ENCODE measurements around the gene FAM174B. TPM values are rescaled to one million over a fixed set of nuclear protein-coding genes. Genes with fewer than 3 reads are reported as not detected.

The FAM174B gene
- total and polyA plus RNA-seq, 4 donors: 2.5 to 4.5 (median 3.8) TPM

- no peaks in the 10 kb centered on the region for H3K4me1 ChIP-seq (ENCODE audit: control insufficient read depth in 4 of 4, insufficient read depth in 4 of 4, low read length in 3 of 4)
- no peaks in the 10 kb centered on the region for H3K9me3 ChIP-seq (ENCODE audit: control insufficient read depth in 4 of 4, low read length in 3 of 4)
- no peaks in the 10 kb centered on the region for H3K36me3 ChIP-seq (ENCODE audit: control insufficient read depth in 4 of 4, insufficient read depth in 3 of 4, low read depth in 1 of 4, low read length in 3 of 4)
- DNase-seq (ENCODE audit: low spot score): no peak
- no peak overlapping the region for H3K27ac ChIP-seq (ENCODE audit: low read depth in 1 of 2, low read length in 2 of 2)
- H3K4me3 ChIP-seq (ENCODE audit: low read depth in 1 of 3, low read length in 3 of 3): no peak overlapping the region
- 78% methylated on average over 19 of the region's 19 CpGs for WGBS
- peaks cover 0 to 3% (median 0%) of the 10 kb centered on the region in 4 donors for H3K27me3 ChIP-seq (ENCODE audit: control insufficient read depth in 4 of 4, insufficient read depth in 4 of 4, low read length in 3 of 4)
- TF ChIP-seq CTCF (IDR thresholded peaks at IDR 0.05; ENCODE audit: low read depth, low read length, missing input control): no peak
- no peak for TF ChIP-seq YY1 (IDR thresholded peaks at IDR 0.05)
- no peak for TF ChIP-seq EGR1 (IDR thresholded peaks at IDR 0.05; ENCODE audit: low read depth in 2 of 2)
- no peak overlapping the region for H3K9ac ChIP-seq (ENCODE audit: low read depth in 1 of 2, low read length in 2 of 2)
Measured at GRCh38 chr15:92595506-92596381, 59.8 kb downstream of the FAM174B start.

- no peak overlapping the region for H3K27ac ChIP-seq (ENCODE audit: low read depth in 1 of 2, low read length in 2 of 2)
Measured at GRCh38 chr15:92591275-92591674, 64.3 kb downstream of the FAM174B start.

GRCh38 chr15:92586966-92587365, 68.6 kb downstream of the FAM174B start:
- Histone ChIP-seq H3K27ac (ENCODE audit: low read depth in 1 of 2, low read length in 2 of 2) (no peak overlapping the region), H3K4me3 (ENCODE audit: low read depth in 1 of 3, low read length in 3 of 3) (no peak overlapping the region), H3K9ac (ENCODE audit: low read depth in 1 of 2, low read length in 2 of 2) (no peak overlapping the region), H3K36me3 (ENCODE audit: control insufficient read depth in 4 of 4, insufficient read depth in 3 of 4, low read depth in 1 of 4, low read length in 3 of 4) (no peaks in the 10 kb centered on the region), H3K27me3 (ENCODE audit: control insufficient read depth in 4 of 4, insufficient read depth in 4 of 4, low read length in 3 of 4) (no peaks in the 10 kb centered on the region), H3K4me1 (ENCODE audit: control insufficient read depth in 4 of 4, insufficient read depth in 4 of 4, low read length in 3 of 4) (no peaks in the 10 kb centered on the region), H3K9me3 (ENCODE audit: control insufficient read depth in 4 of 4, low read length in 3 of 4) (no peaks in the 10 kb centered on the region)
- no peak for TF ChIP-seq NR2F2 (IDR thresholded peaks at IDR 0.05)
- TF ChIP-seq ATF3 (IDR thresholded peaks at IDR 0.05): no peak
- no peak for DNase-seq (ENCODE audit: low spot score)
- WGBS: 85% methylated on average over 6 of the region's 6 CpGs

More at GRCh38 chr15:92591275-92591674, 64.3 kb downstream of the FAM174B start:
- DNase-seq (ENCODE audit: low spot score): no peak
- no peaks in the 10 kb centered on the region for H3K9me3 ChIP-seq (ENCODE audit: control insufficient read depth in 4 of 4, low read length in 3 of 4)
- H3K36me3 ChIP-seq (ENCODE audit: control insufficient read depth in 4 of 4, insufficient read depth in 3 of 4, low read depth in 1 of 4, low read length in 3 of 4): no peaks in the 10 kb centered on the region
- peaks cover 0 to 3% (median 0%) of the 10 kb centered on the region in 4 donors for H3K27me3 ChIP-seq (ENCODE audit: control insufficient read depth in 4 of 4, insufficient read depth in 4 of 4, low read length in 3 of 4)
- 84% methylated on average over 5 of the region's 5 CpGs for WGBS
- H3K9ac ChIP-seq (ENCODE audit: low read depth in 1 of 2, low read length in 2 of 2): no peak overlapping the region
- no peak for TF ChIP-seq YY1 (IDR thresholded peaks at IDR 0.05)
- no peaks in the 10 kb centered on the region for H3K4me1 ChIP-seq (ENCODE audit: control insufficient read depth in 4 of 4, insufficient read depth in 4 of 4, low read length in 3 of 4)
- H3K4me3 ChIP-seq (ENCODE audit: low read depth in 1 of 3, low read length in 3 of 3): no peak overlapping the region

GRCh38 chr15:92586383-92586942, 69.1 kb downstream of the FAM174B start:
- DNase-seq (ENCODE audit: low spot score): no peak
- Histone ChIP-seq H3K9ac (ENCODE audit: low read depth in 1 of 2, low read length in 2 of 2) (no peak overlapping the region), H3K9me3 (ENCODE audit: control insufficient read depth in 4 of 4, low read length in 3 of 4) (no peaks in the 10 kb centered on the region), H3K27me3 (ENCODE audit: control insufficient read depth in 4 of 4, insufficient read depth in 4 of 4, low read length in 3 of 4) (no peaks in the 10 kb centered on the region), H3K27ac (ENCODE audit: low read depth in 1 of 2, low read length in 2 of 2) (no peak overlapping the region), H3K36me3 (ENCODE audit: control insufficient read depth in 4 of 4, insufficient read depth in 3 of 4, low read depth in 1 of 4, low read length in 3 of 4) (no peaks in the 10 kb centered on the region), H3K4me3 (ENCODE audit: low read depth in 1 of 3, low read length in 3 of 3) (no peak overlapping the region), H3K4me1 (ENCODE audit: control insufficient read depth in 4 of 4, insufficient read depth in 4 of 4, low read length in 3 of 4) (no peaks in the 10 kb centered on the region)
- WGBS: 87% methylated on average over 8 of the region's 8 CpGs
- TF ChIP-seq SP1 (IDR thresholded peaks at IDR 0.05) (no peak), HNF4G (IDR thresholded peaks at IDR 0.05) (no peak), FOXA1 (IDR thresholded peaks at IDR 0.05) (no peak), GABPA (IDR thresholded peaks at IDR 0.05 in 1 of 2, conservative IDR thresholded peaks at IDR 0.05 in 1 of 2) (no peak), YY1 (IDR thresholded peaks at IDR 0.05) (no peak), NR2F2 (IDR thresholded peaks at IDR 0.05) (no peak), CTCF (IDR thresholded peaks at IDR 0.05; ENCODE audit: low read depth, low read length, missing input control) (no peak), RAD21 (IDR thresholded peaks at IDR 0.05) (no peak), RXRA (IDR thresholded peaks at IDR 0.05) (no peak), MAX (IDR thresholded peaks at IDR 0.05) (no peak), TAF1 (conservative IDR thresholded peaks at IDR 0.05) (no peak), ZBTB33 (IDR thresholded peaks at IDR 0.05) (no peak), EGR1 (IDR thresholded peaks at IDR 0.05; ENCODE audit: low read depth in 2 of 2) (no peak)

All from liver (tissue), 9 donors.